ENCODE measurements around the gene ZNF362. TPM values are rescaled to one million over a fixed set of nuclear protein-coding genes. Genes with fewer than 3 reads are reported as not detected.

The ZNF362 gene
- total RNA-seq, 1 experiment from 2014 or later, result 10.8 TPM

GRCh38 chr1:33331444-33332356, 75.4 kb downstream of the ZNF362 start:
- no peak overlapping the region for H3K4me3 ChIP-seq (ENCODE audit: low read length)
- H3K4me1 ChIP-seq (ENCODE audit: insufficient read depth, low read length), result peaks cover 22% of the 10 kb centered on the region
- DNase-seq (no peak), ATAC-seq (no peak)
- no TSS peak for BruUV-seq (replicated peaks)
- H3K9me3 ChIP-seq (ENCODE audit: low read length), result no peaks in the 10 kb centered on the region
- H3K79me2 ChIP-seq (ENCODE audit: low read length), result peaks cover 51% of the 10 kb centered on the region
- no peak overlapping the region for H2AFZ ChIP-seq (ENCODE audit: low read length)
- intact Hi-C loops (cut with micrococcal nuclease), result no loop called here
- no peak overlapping the region for H3K9ac ChIP-seq (ENCODE audit: low read length)
- H4K20me1 ChIP-seq (ENCODE audit: low read length), result peaks cover 50% of the 10 kb centered on the region
- TF ChIP-seq CTCF (conservative IDR thresholded peaks at IDR 0.05; ENCODE audit: low read depth, low read length) (no peak), EZH2 (IDR thresholded peaks at IDR 0.05; ENCODE audit: low read length, unreplicated experiment) (no peak), EZH2phosphoT487 (IDR thresholded peaks at IDR 0.05; ENCODE audit: borderline replicate concordance, low read length) (no peak)
- peaks cover 85% of the 10 kb centered on the region for H3K36me3 ChIP-seq (ENCODE audit: low read depth, low read length)
- ChIA-PET CTCF (no interaction called here), POLR2A (ENCODE audit: unreplicated experiment) (no interaction called here)
- H3K27me3 ChIP-seq (ENCODE audit: low read length), result no peaks in the 10 kb centered on the region
- H3F3A ChIP-seq (ENCODE audit: low read length, unreplicated experiment), result peaks cover 4% of the 10 kb centered on the region
- no peak overlapping the region for H3K27ac ChIP-seq (ENCODE audit: low read length)
- no peaks in the 10 kb centered on the region for H3K9me2 ChIP-seq (replicated peaks; ENCODE audit: low read length)
- no peak overlapping the region for H3K4me2 ChIP-seq (ENCODE audit: low read length)

GRCh38 chr1:33332357-33332789, 76.1 kb downstream of the ZNF362 start:
- ChIA-PET CTCF (no interaction called here), POLR2A (ENCODE audit: unreplicated experiment) (no interaction called here)
- no peak overlapping the region for H3K4me3 ChIP-seq (ENCODE audit: low read length)
- TF ChIP-seq EZH2 (IDR thresholded peaks at IDR 0.05; ENCODE audit: low read length, unreplicated experiment) (no peak), EZH2phosphoT487 (IDR thresholded peaks at IDR 0.05; ENCODE audit: borderline replicate concordance, low read length) (no peak), CTCF (conservative IDR thresholded peaks at IDR 0.05; ENCODE audit: low read depth, low read length) (no peak)
- ATAC-seq, result no peak
- no peaks in the 10 kb centered on the region for H3K9me3 ChIP-seq (ENCODE audit: low read length)
- peaks cover 78% of the 10 kb centered on the region for H3K36me3 ChIP-seq (ENCODE audit: low read depth, low read length)
- no peak overlapping the region for H3K9ac ChIP-seq (ENCODE audit: low read length)
- no peaks in the 10 kb centered on the region for H3K9me2 ChIP-seq (replicated peaks; ENCODE audit: low read length)
- intact Hi-C loops (cut with micrococcal nuclease), result no loop called here
- H3F3A ChIP-seq (ENCODE audit: low read length, unreplicated experiment), result peaks cover 2% of the 10 kb centered on the region
- H3K27me3 ChIP-seq (ENCODE audit: low read length), result no peaks in the 10 kb centered on the region
- peaks cover 24% of the 10 kb centered on the region for H3K4me1 ChIP-seq (ENCODE audit: insufficient read depth, low read length)
- BruUV-seq (replicated peaks), result no TSS peak
- H4K20me1 ChIP-seq (ENCODE audit: low read length), result peaks cover 52% of the 10 kb centered on the region
- DNase-seq, result no peak
- no peak overlapping the region for H3K27ac ChIP-seq (ENCODE audit: low read length)
- no peak overlapping the region for H3K4me2 ChIP-seq (ENCODE audit: low read length)
- peaks cover 58% of the 10 kb centered on the region for H3K79me2 ChIP-seq (ENCODE audit: low read length)
- no peak overlapping the region for H2AFZ ChIP-seq (ENCODE audit: low read length)

- Histone ChIP-seq H3K4me1 (ENCODE audit: insufficient read depth, low read length) (peaks cover 19% of the 10 kb centered on the region), H3K9me3 (ENCODE audit: low read length) (no peaks in the 10 kb centered on the region), H3K27ac (ENCODE audit: low read length) (no peak overlapping the region), H3K36me3 (ENCODE audit: low read depth, low read length) (peaks cover 74% of the 10 kb centered on the region), H3K79me2 (ENCODE audit: low read length) (peaks cover 63% of the 10 kb centered on the region), H3K9me2 (replicated peaks; ENCODE audit: low read length) (no peaks in the 10 kb centered on the region), H2AFZ (ENCODE audit: low read length) (no peak overlapping the region), H3K27me3 (ENCODE audit: low read length) (no peaks in the 10 kb centered on the region), H3K4me3 (ENCODE audit: low read length) (no peak overlapping the region), H3K4me2 (ENCODE audit: low read length) (no peak overlapping the region), H3F3A (ENCODE audit: low read length, unreplicated experiment) (no peaks in the 10 kb centered on the region), H4K20me1 (ENCODE audit: low read length) (peaks cover 57% of the 10 kb centered on the region), H3K9ac (ENCODE audit: low read length) (no peak overlapping the region)
- DNase-seq (no peak), ATAC-seq (no peak)
- intact Hi-C loops (cut with micrococcal nuclease), result no loop called here
- no TSS peak for BruUV-seq (replicated peaks)
- ChIA-PET CTCF (no interaction called here), POLR2A (ENCODE audit: unreplicated experiment) (no interaction called here)
- TF ChIP-seq EZH2 (IDR thresholded peaks at IDR 0.05; ENCODE audit: low read length, unreplicated experiment), result no peak
- TF ChIP-seq EZH2phosphoT487 (IDR thresholded peaks at IDR 0.05; ENCODE audit: borderline replicate concordance, low read length), result no peak
- TF ChIP-seq CTCF (conservative IDR thresholded peaks at IDR 0.05; ENCODE audit: low read depth, low read length), result no peak
Measured at GRCh38 chr1:33332881-33333280, 76.6 kb downstream of the ZNF362 start.
